ENCODE measurements around the gene TDG.
"Not testable (repeated sequence)": the region's sequence is repeated elsewhere in the genome, so short reads cannot be mapped to it uniquely, and the experiment has no call there.

TDG gene

GRCh38 chr12:104022786-104023185 lies 57.1 kb downstream of the TDG start:
- peaks cover 21% of the 10 kb centered on the region for H3K27me3 Mint-ChIP-seq

GRCh38 chr12:104023710-104024109 lies 58.0 kb downstream of the TDG start:
- H3K27me3 Mint-ChIP-seq: peaks cover 22% of the 10 kb centered on the region
- DNase-seq (no peak), ATAC-seq (no peak)
- no peaks in the 10 kb centered on the region for H3K36me3 Mint-ChIP-seq (ENCODE audit: low read depth)
- no peak overlapping the region for H3K4me3 Mint-ChIP-seq
- H3K27ac Mint-ChIP-seq: no peak overlapping the region
- H3K9me3 Mint-ChIP-seq: no peaks in the 10 kb centered on the region
- no peaks in the 10 kb centered on the region for H3K4me1 Mint-ChIP-seq

More at GRCh38 chr12:104022786-104023185, 57.1 kb downstream of the TDG start:
- Mint-ChIP-seq H3K4me3 (no peak overlapping the region), H3K36me3 (ENCODE audit: low read depth) (no peaks in the 10 kb centered on the region), H3K9me3 (no peaks in the 10 kb centered on the region), H3K4me1 (no peaks in the 10 kb centered on the region), H3K27ac (no peak overlapping the region)
- no peak for DNase-seq
- no peak for ATAC-seq

- H3K36me3 Mint-ChIP-seq (ENCODE audit: low read depth): no peaks in the 10 kb centered on the region
- H3K27ac Mint-ChIP-seq: no peak overlapping the region
- H3K27me3 Mint-ChIP-seq: peaks cover 22% of the 10 kb centered on the region
- DNase-seq (no peak), ATAC-seq (no peak)
- H3K4me3 Mint-ChIP-seq: no peak overlapping the region
- no peaks in the 10 kb centered on the region for H3K4me1 Mint-ChIP-seq
- no peaks in the 10 kb centered on the region for H3K9me3 Mint-ChIP-seq
Observed at GRCh38 chr12:104024348-104024747, 58.7 kb downstream of the TDG start.

- Mint-ChIP-seq H3K27me3 (peaks cover 17% of the 10 kb centered on the region), H3K4me1 (no peaks in the 10 kb centered on the region), H3K4me3 (no peak overlapping the region), H3K9me3 (no peaks in the 10 kb centered on the region), H3K36me3 (ENCODE audit: low read depth) (no peaks in the 10 kb centered on the region), H3K27ac (no peak overlapping the region)
- ATAC-seq (no peak), DNase-seq (no peak)
Observed at GRCh38 chr12:104025771-104026170, 60.1 kb downstream of the TDG start.

- no peaks in the 10 kb centered on the region for H3K36me3 Mint-ChIP-seq (ENCODE audit: low read depth)
- no peaks in the 10 kb centered on the region for H3K4me1 Mint-ChIP-seq
- H3K4me3 Mint-ChIP-seq: no peak overlapping the region
- peaks cover 11% of the 10 kb centered on the region for H3K27me3 Mint-ChIP-seq
- H3K9me3 Mint-ChIP-seq: no peaks in the 10 kb centered on the region
- no peak overlapping the region for H3K27ac Mint-ChIP-seq
- ATAC-seq: no peak
- no peak for DNase-seq
Observed at GRCh38 chr12:104026841-104027599, 61.3 kb downstream of the TDG start.

- H3K9me3 Mint-ChIP-seq; H3K4me1 Mint-ChIP-seq; H3K27ac Mint-ChIP-seq; H3K36me3 Mint-ChIP-seq (ENCODE audit: low read depth); DNase-seq; ATAC-seq; H3K4me3 Mint-ChIP-seq: not testable (repeated sequence)
- peaks cover 16% of the 10 kb centered on the region for H3K27me3 Mint-ChIP-seq
Observed at GRCh38 chr12:104030596-104030995, 64.9 kb downstream of the TDG start.

GRCh38 chr12:104036143-104036542 lies 70.5 kb downstream of the TDG start:
- DNase-seq; H3K27ac Mint-ChIP-seq; H3K9me3 Mint-ChIP-seq; H3K4me1 Mint-ChIP-seq; H3K4me3 Mint-ChIP-seq; H3K36me3 Mint-ChIP-seq (ENCODE audit: low read depth); ATAC-seq: not testable (repeated sequence)
- H3K27me3 Mint-ChIP-seq: peaks cover 14% of the 10 kb centered on the region

Measured in activated naive CD8-positive, alpha-beta T cell treated with anti-CD3 and anti-CD28 coated beads, Interleukin-2, amount 50 U/mL, for 24 hours (primary cell).